RWPE1 (cell line): ENCODE data around the gene UAP1L1.

ENCODE experiments used
- CTCF ChIA-PET: fragments of 350-600 bp; sonication (Branson Sonifier 250); formaldehyde crosslinking; extraction: SDS; loops from one replicate; lab custom pipeline; 2021; lab: Yijun Ruan, JAX
- POLR2A ChIA-PET: fragments of 400-600 bp; formaldehyde crosslinking; extraction: SDS; loops from one replicate; lab custom pipeline; 2020; ENCODE audit warnings: antibody characterized with exemption; ENCODE audit not compliant: low non-redundant PET; lab: Yijun Ruan, JAX
- DNase-seq: peaks from one replicate; pipeline ENCODE4 v3.0.0; 2012; ENCODE audit warnings: low spot score
- H3K27ac ChIP-seq: fragments of 450-650 bp; 2 replicates; pipeline ENCODE4 v1.5.1; 2017
- TF ChIP-seq, protein P1 (sequence below): fragments of 450-650 bp; conservative IDR thresholded peaks from 2 replicates; pipeline ENCODE4 v1.5.1; 2017; ENCODE audit warnings: low read depth, mild to moderate bottlenecking

The UAP1L1 gene

GRCh38 chr9:137070906-137071275 is 6.4 kb upstream of the UAP1L1 start:
- ChIA-PET CTCF (interaction anchor here (0.6 to 6.0 kb wide), 9 partner anchors 19 to 166 kb away, joined by 3 to 76 read pairs (median 5); partner anchors contain the start of genes ABCA2 and NPDC1), POLR2A (interaction anchor here (0.6 to 2.4 kb wide), 6 partner anchors 16 to 191 kb away, joined by 3 to 15 read pairs (median 3); partner anchors contain the start of gene MAN1B1)
- no peak for DNase-seq
- TF ChIP-seq, protein P1, sequence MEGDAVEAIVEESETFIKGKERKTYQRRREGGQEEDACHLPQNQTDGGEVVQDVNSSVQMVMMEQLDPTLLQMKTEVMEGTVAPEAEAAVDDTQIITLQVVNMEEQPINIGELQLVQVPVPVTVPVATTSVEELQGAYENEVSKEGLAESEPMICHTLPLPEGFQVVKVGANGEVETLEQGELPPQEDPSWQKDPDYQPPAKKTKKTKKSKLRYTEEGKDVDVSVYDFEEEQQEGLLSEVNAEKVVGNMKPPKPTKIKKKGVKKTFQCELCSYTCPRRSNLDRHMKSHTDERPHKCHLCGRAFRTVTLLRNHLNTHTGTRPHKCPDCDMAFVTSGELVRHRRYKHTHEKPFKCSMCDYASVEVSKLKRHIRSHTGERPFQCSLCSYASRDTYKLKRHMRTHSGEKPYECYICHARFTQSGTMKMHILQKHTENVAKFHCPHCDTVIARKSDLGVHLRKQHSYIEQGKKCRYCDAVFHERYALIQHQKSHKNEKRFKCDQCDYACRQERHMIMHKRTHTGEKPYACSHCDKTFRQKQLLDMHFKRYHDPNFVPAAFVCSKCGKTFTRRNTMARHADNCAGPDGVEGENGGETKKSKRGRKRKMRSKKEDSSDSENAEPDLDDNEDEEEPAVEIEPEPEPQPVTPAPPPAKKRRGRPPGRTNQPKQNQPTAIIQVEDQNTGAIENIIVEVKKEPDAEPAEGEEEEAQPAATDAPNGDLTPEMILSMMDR: no peak
- H3K27ac ChIP-seq: peak overlapping the region; percentile 85

DNA sequence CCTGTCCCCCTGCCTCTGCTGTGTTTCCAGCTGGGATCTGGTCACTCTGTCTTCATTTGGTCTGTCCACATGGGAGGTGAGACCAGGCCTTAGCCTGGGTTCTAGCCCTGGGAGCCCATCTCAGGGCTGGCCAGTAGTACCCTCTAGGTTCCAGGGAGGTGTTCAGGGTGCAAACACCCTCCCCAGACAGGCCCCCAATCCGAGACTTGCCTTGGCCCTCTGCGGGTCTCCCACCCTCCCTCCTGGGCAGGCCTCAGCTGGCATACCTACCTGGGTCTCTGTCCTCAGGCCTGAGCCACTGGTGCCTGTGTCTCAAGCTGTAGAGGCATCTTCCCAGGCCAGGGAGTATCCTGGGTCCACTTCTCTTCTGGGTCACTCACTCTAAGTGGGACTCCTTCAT is 6.0 kb upstream of the UAP1L1 start:
- CTCF ChIA-PET: interaction anchor here (0.5 to 6.0 kb wide), 6 partner anchors 19 to 301 kb away, joined by 3 to 31 read pairs (median 13); partner anchors contain the start of gene ABCA2
- POLR2A ChIA-PET: interaction anchor here (0.6 to 1.4 kb wide), 3 partner anchors 17 to 190 kb away, joined by 3 to 4 read pairs (median 3); no protein-coding TSS in a partner anchor
- H3K27ac ChIP-seq: peak overlapping the region; percentile 85
- DNase-seq: no peak
- TF ChIP-seq, protein P1: no peak

GRCh38 chr9:137073992-137074399 is 3.3 kb upstream of the UAP1L1 start:
- TF ChIP-seq, protein P1: no peak
- peak overlapping the region; percentile 97 for H3K27ac ChIP-seq
- CTCF ChIA-PET: interaction anchor here (0.8 kb wide), 2 partner anchors 10 to 27 kb away, joined by 3 to 5 read pairs; partner anchors contain the start of gene NPDC1
- POLR2A ChIA-PET: no interaction called here
- no peak for DNase-seq

DNA sequence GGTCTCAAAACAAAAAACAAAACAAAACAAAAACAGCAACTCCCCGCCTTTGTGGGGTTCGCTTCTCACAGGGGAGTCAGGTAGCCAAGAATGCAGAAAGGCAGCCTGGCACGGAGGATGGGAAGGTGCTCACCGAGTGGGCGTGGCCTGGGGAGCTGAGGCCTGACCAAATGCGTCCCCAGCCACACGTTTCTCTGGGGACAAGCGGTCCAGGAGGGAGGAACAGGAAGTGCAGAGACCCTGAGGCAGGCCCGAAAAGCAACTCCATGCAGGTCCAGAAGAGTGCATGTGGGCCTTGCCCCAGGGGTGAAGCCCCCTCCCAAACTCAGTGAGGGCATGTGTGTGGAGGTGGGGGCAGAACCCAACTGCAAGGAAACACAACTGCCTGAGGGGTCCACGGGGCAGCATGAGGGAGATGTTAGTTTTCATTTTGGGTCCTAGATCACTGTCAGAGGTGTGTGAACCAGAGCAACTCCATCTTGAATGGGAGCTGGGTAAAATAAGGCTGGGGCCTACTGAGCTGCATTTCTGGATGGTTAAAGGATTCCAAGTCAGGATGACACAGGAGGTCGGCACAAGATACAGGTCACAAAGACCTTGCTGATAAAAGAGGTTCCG is 2.6 kb upstream of the UAP1L1 start:
- CTCF ChIA-PET: interaction anchor here (0.6 to 2.6 kb wide), 3 partner anchors 11 to 287 kb away, joined by 3 to 10 read pairs (median 3); no protein-coding TSS in a partner anchor
- H3K27ac ChIP-seq: peak overlapping the region; percentile 97
- TF ChIP-seq, protein P1: no peak

GRCh38 chr9:137075275-137075775 is 2.0 kb upstream of the UAP1L1 start:
- TF ChIP-seq, protein P1: no peak
- peak overlapping the region; percentile 97 for H3K27ac ChIP-seq
- POLR2A ChIA-PET: interaction anchor here (0.7 kb wide), 1 partner anchor 10 kb away, joined by 6 read pairs; no protein-coding TSS in a partner anchor
- DNase-seq: no peak
- CTCF ChIA-PET: interaction anchor here (0.7 to 2.6 kb wide), 3 partner anchors 11 to 33 kb away, joined by 3 to 10 read pairs (median 3); partner anchors contain the start of gene NPDC1

More for the DNA sequence above, 2.6 kb upstream of the UAP1L1 start:
- POLR2A ChIA-PET: no interaction called here
- no peak for DNase-seq

DNA sequence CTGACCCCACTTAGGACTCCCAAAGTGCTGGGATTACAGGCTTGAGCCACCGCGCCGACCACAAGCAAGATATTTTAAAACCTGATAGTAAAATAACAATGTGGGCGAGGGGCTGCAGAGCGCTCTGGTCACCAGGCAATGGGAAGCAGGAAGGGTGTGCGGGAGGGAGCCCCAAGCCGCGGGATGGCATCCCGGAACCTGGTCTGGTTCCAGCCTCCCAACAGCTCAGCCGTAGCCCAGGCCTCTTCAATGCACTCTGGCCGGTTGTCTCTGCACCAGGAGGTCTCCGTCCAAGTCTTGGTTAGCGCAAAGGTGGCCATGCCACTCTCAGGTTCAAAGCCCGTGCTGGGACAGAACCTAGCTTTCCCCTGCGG is 694 bp upstream of the UAP1L1 start:
- peak overlapping the region; percentile 97 for H3K27ac ChIP-seq
- ChIA-PET POLR2A (no interaction called here), CTCF (interaction anchor here (0.8 to 2.6 kb wide), 5 partner anchors 9 to 42 kb away, joined by 3 to 12 read pairs (median 7); partner anchors contain the start of gene NPDC1)
- no peak for DNase-seq
- TF ChIP-seq, protein P1: no peak
